ELF-1 (cell line): Measurements from ENCODE around the gene TRIM25.

Experiments
- DNase-seq: peaks from one replicate; pipeline ENCODE4 v3.0.0-alpha.2; 2016; ENCODE audit warnings: low read depth, low spot score

Gene TRIM25

DNA sequence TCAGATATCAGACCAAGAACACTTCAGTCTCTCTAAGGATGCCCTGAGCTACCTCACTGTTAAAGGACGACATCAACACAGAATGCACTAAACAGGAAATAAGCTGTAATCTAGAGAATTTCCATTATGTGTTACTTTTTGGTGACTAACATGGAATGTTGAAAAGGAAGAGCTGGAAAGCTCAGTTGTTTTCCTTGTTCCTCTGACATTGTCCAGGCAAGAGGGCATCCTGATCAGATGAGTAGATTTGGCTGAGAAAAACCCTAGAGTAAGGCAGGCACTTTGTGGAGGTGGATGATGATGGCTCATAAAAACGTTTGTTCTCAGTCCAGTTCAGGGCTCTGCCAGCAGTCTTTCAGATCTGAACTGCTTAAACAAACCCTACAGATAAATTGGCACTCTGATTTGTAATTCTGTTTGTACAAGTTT, 45.9 kb downstream of the TRIM25 start:
- peak; percentile 51 for DNase-seq

DNA sequence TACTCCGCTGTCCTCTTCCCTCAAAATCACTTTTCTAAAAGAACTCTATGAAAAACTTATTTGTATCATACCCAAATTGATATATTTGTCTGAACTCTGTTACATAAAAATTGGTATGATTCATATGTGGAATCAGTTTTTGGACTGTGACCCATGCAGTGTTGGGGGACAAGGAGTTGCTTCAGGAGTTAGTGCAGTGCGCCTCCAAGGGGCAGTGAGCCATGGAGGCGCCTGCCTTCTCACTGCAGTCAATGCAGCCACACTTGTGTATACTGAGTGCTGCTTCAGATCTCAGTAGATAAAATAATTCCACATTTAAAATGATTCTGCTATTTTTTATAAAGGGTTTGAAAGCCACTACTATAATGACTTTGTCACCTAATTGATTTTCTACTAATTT, 47.4 kb downstream of the TRIM25 start:
- DNase-seq = no peak

DNA sequence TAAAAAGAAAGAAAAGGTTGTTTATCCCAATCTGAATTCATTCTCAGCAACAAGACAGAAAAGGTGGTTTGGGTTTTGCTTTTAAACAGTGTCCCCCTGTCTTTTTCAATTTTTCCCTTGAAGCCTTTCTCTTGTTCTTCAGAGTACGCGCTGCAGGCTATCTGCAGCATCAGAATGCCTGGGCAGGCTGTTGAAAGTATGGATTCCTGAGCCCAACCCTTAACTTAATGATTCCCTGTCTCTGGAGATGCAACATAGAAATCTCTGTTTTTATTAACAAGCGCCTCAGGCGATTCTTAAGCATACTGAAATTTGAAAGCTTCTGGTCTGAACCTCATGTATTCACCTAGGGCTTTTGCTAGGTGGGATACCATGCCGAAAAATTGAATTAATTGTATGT, 47.8 kb downstream of the TRIM25 start:
- peak; percentile 45 for DNase-seq

DNA sequence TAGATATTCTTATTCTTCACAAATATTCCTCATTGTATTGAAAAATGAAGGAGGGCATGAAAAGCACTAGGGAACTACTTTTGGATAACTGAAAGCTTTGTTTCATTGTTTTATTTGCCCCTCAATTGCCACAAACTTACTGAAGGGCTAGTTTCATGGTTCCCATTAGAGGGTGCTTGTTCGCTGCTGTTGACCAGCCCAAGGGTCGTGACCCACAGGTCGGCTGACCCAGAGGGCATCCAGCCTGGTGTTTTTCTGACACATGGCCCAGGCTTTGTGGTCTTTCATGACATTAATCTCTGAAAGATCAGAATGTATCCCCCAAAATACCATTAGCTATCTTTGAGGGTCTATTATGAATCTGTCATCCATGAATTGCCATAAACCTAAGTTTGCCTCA, 49.9 kb downstream of the TRIM25 start:
- peak; percentile 10 for DNase-seq

DNA sequence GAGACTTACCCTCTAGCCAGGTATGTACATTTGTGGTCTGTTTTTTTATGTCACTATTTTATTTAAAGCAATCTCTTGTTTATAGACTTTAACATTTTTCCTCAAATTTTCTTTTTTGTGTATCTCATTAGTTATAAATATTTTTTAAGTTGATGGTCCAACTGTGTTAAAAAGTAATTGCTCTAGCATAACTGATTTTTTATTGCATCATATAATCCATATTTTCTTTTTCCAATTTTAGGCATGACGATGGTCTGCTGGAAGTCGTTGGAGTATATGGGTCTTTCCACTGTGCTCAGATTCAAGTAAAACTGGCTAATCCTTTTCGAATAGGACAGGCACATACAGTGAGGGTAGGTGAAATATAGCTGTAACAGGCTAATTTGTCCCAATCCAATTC, 52.0 kb downstream of the TRIM25 start:
- no peak for DNase-seq

DNA sequence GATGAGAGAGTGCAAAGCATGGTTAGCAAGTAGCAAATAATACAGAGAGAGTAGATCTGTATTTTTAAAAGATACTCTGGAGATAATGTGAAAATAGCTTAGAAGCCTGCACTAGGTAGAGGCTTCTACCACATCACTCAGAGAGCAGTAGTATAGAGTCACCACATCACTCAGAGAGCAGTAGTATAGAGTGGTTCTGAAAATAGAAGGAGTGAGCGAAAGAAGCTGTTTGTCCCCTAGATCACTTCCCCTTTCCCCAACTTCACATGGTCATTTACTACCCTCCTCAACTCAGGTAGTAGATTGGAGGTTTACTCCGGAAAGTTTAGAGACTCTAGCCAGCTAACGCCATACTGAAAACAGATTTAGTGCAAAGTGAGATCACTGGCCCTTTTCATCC, 62.8 kb downstream of the TRIM25 start:
- DNase-seq = no peak

DNA sequence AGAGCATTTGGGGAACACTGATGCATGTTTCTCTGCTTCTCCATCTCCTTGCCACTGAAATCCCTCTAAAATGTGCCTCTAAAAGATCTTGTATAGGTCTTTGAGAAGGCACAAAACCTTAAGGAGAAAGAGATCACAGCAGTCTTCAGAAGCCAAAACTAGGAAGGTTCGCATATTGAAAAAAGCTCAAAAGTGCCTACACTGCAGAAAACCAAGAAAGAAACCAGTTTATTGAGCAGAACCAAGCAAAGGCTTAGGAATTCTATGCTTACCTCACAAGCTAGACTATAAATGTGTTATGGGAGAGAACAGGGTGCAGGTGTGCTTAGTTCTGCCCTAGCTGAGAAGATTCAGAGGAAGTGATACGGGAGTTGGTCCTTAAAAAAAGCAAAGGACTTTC, 63.3 kb downstream of the TRIM25 start:
- no peak for DNase-seq

DNA sequence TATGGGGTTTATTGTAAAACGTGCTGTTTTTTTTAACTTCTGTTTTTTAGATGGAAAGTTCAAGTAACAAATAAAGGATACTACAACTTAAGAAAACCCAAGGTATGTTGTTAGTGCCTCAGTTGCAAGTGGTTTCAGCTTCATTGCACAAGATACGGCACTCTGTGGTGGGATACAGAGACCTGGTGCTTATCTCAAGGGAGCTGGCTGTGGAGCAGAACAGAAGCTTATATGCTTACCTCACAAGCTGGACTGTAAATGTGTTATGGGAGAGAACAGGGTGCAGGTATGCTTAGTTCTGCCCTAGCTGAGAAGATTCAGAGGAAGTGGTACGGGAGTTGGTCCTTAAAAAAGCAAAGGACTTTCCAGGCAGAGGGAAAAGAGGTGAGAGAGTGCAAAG, 64.7 kb downstream of the TRIM25 start:
- DNase-seq = no peak

DNA sequence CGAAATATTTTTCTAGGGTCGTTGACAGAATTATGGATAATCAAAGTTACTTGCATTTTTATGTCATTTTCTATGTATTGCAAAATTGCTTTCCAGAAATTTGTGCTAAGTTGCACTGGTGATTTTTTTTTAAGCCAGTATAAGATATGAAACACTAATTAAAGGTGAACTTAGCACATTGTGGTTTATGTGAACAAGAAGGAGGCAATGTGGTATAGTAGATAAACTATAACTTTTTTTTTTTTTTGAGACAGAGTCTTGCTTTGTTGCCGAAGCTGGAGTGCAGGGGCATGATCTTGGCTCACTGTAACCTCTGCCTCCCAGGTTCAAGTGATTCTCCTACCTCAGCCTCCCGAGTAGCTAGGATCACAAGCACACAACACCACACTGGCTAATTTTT, 66.7 kb downstream of the TRIM25 start:
- DNase-seq = no peak

DNA sequence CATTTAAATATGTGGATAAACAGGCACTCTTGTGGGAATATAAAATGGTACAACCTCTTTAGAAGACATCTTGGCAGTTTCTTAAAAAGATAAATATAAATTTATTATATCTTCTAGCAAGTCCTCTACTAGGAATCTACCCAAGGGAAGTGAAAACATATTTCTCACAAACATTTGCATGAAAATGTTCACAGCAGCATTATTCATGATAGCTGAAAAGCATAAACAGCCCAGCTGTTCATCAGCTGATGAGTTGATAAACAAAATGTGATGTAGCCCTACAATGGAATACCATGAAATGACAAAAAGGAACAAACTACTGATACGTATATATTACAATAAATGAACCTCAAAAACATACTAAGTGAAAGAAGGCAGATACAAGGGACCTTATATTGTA, 67.9 kb downstream of the TRIM25 start:
- no peak for DNase-seq

DNA sequence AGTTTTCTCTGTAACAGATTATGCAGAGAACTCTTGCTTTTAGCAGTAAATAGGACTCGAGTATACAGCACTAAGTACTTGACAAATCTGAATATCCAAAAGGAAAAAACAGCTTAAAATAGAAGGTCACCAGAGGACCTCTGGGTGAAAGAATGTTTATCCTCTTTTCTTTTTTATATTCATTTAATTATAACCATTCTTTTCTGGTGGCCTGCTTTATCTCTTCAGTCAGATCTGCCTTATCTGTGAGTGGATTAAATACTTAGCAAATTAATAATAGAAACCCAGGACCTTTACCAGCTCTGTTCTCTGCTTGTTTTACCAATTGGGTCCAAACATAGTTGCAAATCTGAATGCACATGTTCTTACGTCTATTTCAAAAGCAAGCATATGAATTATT, 71.3 kb downstream of the TRIM25 start:
- no peak for DNase-seq

DNA sequence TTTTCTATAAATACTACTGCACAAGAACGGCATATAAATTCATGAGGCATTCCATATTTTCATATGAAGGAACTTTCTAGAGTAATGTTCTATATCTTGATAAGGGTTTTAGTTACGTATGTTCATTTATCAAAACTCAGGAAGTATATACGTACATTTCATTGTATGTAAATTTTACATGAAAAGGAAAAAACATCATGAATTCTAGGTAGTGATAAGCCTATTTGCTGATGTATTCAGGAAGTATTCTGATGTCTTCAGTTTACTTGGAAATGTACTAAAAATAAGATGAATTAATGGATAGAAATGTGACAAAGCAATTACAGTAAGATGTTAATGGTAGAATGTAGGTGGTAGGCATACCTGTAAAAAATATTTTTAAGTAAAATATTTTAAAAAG, 75.2 kb downstream of the TRIM25 start:
- DNase-seq = no peak
